ENCODE measurements around the gene INAFM2. TPM values are rescaled to one million over a fixed set of nuclear protein-coding genes. Genes with fewer than 3 reads are reported as not detected.

INAFM2 gene
- total RNA-seq, 1 experiment from 2014 or later: 16.6 TPM

DNA sequence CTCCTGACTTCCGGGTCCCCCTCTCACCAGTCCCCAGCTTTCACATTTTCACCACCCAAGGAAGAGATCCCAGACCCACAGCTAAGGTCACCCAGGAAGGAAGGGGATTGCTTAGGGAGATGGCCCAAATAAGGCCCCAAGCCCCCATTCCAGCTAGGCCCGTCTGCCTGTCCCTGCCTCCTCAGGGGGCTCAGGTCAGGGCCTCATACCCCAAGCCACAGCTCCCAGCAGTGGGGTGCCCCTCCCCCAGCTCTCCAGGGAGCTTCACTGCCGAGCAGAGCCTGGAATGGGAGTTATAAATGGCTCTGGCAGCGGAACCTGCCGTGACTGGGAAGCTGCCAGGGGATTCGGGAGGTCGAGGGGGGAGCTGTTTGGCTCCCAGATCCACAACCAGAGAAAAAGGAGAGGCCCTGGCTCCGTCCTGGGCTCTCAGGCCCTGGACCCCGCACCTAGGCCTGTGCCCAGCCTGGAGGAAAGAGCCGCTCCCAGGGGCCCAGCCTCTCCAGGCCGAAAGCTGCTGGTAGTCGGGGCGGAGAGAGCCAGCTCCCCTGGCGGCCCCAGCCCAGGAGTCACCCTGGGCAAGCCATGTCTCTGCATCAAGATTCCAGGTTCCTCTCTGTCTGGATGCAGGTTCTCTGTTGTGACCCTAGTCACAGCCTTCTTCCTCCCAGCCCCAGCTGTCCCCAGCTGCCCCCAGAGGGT, 16.7 kb downstream of the INAFM2 start:
- DNase-seq (ENCODE audit: extremely low read depth, low read depth): no peak

DNA sequence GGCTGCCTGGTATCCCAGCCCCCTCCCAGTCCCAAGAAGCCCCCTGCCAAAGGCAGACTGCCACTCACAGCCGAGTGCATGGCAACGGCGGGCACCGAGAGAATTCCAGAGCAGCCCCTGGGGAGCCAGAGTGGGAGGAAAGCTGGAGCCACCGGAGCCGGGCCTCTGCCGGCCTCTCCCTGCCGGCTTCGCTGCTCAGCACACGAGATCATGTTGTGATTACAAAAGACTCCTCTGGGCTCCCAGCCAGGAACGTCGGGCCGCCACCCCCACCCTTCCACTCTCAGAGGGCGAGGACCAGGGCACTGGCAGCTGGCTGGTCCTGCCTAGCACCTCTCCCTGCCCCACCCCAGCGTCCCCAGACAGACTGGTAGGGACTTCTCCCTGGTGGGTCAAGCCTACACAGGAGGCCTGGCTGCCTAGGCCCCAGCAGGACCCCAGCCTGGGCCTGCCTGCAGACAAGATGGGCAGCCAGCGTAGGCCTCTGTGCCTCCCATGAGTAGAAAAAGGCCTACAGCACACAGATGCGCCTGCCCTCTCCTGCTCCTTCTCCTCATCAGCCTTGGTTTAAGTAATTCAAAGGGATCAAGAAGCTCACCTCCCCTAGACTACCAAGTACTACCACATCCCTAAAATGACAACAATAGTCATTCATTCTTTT, 17.4 kb downstream of the INAFM2 start, which contains the start of gene CCDC9B:
CCDC9B (minus strand) TSS at position 200 of the 661 bp plus-strand sequence; CDS start at position 80, 120 bp downstream.
- peak; percentile 81 for DNase-seq (ENCODE audit: extremely low read depth, low read depth)

DNA sequence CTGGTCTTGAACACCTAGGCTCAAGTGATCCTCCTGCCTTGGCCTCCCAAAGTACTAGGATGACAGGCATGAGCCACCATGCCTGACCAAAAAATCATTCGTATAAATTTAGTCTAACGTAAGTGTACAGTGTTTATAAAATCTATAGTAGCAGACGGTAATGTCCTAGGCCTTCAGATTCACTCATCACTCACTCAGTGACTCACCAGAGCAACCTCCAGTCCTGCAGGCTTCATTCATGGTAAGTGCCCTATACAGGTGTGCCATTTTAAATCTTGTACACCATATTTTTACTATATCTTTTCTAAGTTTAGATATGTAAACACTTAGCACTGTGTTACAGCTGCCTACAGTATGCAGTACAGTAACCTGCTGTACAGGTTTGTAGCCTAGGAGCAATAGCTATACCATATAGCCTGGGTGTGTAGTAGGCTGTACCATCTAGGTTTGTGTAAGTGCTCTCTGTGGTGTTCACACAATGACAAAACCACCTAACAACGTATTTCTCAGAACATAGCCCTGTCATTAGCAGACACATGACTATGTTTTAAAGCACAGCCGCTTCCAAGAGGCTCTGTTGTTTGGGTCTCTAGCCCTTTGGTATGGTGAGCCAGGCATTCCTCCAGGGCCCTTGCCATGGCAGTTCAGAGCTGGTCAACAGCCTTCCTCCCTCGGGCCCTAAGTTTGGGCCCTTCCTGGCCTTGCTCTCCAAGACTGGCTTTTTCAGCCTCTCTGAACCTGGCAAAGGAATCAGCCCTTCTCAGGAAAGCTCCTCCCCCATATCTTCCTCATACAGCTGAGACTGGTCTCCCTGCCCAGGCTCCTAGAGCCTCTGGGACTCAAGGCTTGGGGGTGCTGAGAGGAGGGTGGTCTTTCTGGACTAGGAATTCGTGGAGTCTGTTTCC, 19.2 kb downstream of the INAFM2 start:
- no peak for DNase-seq (ENCODE audit: extremely low read depth, low read depth)

DNA sequence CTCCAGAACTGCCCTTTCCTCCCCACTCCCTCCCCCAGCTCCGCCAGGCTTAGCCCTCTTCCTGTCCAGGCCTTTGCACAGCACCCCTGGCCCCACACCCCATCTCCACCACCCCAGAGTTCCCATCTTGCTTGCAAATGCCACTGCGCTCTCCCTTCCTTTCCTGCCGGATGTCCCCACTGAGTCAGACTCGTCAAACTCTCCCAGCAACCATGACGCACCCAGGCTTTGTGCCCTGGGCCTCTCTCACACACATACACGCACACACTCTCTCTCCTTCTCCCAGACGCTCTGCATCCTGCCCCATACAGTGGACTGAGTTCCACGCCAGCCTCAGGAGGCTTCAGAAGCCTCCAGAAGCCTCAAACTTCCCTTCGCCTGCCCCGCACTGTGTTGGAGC, 20.0 kb downstream of the INAFM2 start:
- DNase-seq (ENCODE audit: extremely low read depth, low read depth): peak; percentile 88

DNA sequence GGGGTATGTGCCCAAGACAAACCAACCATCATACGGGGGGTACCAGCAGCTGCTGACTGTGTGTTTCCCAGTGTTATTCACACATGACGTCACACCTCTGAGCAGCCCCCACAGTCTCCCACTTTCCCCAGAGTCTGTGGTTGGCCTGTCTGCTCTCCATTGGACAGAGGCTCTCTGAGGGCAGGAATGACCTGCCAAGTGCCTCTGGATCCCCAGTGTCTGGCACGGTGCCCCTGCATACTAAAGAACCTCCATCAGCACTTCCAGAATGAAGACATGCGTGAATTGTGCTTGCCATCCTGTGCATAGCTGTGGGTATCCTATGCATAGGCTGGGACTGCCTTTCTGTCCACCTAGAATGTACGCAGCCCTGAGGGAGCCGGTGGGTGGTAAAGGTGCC, 20.7 kb downstream of the INAFM2 start:
- DNase-seq (ENCODE audit: extremely low read depth, low read depth): no peak

DNA sequence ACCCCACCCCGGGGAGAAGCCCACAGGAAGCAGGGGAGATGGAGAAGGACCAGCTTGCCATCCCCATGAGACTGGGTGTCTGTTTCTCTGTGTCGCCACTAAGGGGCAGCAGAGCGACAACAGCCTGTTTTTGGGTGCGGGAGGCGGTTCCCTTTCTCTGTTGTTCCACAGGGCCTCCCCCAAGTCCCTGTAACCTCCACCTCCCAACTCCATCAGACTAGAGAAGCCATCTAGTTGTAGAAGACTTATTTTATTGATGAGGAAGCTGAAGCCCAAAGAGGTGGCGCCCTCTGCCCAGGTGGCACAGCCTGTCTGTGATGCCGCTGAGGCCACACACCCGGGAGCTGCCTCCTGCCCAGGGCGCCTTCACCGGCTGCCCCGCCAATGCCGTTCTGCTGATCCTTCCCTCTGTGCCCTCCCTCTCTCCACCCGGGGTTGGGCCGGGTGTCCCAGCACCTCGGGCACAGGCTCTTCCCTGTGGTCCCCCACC, 21.2 kb downstream of the INAFM2 start:
- DNase-seq (ENCODE audit: extremely low read depth, low read depth): peak; percentile 56

DNA sequence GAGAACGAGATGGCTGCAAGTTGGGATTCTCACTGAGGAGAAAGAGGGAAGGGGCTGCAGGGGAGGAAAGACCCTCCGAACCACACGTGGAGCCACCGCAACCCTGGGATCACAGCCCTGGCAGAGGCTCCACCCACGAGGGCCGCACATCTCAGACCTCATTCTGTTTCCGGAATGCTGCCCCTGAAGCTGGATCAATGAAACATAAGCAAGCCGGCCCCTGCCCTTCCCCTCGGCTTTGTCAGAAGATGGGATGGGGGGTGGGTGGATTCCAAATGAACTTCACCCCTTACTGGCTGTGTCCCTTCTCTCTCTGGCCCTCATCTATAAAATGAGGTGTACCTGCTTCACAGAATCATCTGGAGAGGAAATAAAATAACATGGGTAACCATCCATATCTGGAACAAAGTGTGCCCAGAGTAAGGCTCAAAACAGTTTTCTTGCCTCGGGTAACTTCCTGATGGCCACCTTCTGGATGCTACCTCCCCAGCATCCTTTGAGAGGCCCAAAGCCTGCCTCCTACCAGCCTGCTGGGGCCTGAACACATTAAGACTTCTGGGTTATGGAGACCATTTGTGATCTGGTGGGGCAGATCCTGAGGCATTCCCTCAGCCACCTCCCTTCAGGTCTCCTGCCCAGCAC, 21.9 kb downstream of the INAFM2 start:
- DNase-seq (ENCODE audit: extremely low read depth, low read depth): no peak

DNA sequence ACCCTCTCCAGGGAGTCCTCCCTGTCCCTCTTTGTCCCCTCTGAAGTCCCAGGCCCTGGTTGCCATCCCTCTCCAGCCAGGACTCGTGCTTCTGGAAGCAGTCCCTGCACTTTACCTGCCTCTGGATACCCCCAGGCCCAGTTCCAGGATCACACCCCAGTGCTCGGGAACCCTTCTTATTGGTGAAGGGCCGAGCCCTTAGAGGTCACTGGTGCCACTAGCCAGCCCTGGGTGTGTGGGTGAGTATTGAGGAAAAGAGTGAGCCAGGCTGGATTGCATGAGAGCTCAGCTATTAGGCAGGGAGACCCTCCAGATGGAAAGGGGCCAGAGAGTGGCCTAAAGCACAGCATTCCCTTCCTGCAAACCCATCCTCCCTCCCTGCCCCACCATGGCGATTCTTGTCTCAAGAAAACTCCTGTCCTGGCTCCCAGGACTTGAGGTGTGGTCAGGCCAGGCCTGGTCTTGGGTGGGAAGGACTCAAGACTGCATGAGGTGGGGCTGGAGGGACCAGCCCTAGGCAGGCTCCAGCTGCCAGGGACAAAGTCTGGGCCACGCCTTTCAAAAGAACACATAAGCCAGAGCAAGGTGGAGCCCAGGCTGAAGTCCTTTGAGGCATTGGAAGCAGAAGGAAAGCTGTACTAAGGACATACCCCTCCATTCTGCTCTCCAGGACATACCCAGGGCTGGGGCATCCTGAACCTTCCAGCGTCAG, 22.5 kb downstream of the INAFM2 start:
- no peak for DNase-seq (ENCODE audit: extremely low read depth, low read depth)

DNA sequence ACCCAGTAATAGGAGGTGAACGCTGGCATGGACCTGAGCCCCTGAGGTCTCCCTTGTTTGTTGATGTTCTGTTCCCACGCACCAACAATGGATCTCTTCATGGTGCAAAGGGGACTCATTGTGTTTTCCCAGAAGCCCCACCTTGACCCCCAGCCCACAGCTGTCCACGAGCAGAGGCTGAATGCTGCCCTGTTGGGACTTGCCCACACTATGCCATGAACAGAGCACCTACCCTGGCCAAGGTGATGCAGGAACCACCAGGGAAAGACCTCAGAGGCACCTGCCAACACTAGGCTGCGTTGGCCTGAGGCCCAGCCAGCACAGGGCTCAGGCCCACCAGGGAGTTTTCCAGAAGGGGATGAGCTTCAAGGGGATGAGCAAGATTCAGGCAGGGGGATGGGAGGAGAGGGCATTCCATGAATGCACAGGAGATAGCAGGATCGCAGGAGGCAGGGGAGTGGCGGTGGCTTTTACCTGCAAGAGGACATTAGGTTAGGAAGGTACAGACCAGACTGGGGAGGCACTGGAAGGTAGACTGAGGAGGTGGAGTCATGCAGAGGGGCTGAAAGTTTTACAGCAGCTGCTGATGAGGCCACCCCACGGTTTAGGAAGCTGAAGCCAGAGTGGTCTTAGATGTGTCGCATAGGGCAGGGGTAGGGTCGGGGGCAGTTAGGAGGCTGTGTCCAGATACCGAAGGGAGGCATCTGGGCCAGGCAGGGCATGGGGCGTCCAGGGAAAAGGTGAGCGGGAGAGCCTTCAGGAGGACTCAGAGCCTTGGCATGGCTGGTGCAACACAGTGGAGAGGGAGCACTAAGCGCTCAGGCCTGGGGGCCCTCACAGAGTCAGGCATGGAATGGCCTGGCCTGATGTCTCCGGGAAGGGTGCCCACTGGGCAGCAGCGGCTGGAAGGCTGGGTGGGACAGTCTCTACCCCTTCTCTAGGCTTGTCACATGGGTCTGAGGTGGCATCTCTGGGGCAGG, 23.4 kb downstream of the INAFM2 start:
- DNase-seq (ENCODE audit: extremely low read depth, low read depth): no peak

DNA sequence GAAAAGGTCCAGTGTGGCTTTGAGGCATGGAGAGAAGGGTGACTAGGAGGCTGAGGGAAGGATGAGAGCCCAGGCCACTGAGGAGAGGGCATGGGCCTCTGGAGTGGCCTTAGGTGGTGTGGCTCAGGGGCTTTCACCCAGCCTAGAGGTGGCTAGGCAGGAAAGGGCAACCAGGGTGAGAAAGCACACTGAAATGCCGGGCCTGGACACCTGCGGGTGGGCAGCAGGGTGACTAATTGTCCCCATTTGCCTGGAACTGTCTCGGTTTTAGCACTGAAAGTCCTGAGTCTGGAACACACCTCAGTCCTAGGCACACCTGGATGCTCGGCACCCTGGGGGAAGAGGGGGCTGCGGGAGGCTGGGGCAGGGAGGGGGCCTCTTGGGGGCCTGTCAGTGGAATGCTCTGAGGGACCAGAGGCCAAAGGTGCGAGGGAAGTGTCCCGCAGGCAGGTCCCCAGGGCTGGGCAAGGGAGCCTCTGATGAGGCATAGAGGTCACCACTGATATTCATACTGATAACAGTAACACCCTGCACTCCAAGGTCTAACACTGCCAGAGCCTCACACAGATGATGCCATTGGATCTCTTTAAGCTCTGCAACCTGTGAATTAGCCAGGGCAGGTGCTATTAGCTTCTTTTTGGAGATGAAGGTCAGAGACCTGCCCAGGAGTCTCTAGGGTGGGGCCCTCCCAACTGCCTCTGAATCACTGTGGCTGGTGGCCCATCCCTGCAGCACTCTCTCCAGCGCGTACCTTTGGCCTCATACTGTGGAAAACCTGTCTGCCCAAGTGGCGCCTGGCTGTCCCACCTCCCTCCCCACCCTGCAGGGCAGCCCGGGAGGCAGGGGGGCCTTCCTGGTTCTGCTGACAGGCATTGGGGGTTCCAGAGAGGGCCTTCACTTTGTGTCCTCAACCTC, 24.3 kb downstream of the INAFM2 start:
- DNase-seq (ENCODE audit: extremely low read depth, low read depth): no peak

DNA sequence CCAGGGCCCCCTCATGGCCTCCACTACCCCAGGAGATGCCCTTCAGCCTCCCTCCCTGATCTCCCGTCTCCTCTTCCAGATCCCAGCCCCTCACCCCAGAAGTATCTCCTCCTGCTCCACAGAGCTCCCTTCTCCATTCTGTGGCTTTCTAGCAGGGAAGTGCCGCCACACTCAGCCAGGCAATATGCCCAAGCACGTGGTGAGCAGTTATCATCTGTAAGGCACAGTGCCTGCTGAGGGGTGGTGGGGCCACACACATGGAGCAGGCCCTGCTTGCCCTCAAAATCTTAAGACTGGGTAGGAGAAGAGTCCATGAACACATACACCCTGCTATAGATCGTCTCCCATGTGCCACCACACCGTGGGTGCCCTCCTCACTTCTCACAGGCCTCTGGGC, 25.0 kb downstream of the INAFM2 start:
- DNase-seq (ENCODE audit: extremely low read depth, low read depth): no peak

DNA sequence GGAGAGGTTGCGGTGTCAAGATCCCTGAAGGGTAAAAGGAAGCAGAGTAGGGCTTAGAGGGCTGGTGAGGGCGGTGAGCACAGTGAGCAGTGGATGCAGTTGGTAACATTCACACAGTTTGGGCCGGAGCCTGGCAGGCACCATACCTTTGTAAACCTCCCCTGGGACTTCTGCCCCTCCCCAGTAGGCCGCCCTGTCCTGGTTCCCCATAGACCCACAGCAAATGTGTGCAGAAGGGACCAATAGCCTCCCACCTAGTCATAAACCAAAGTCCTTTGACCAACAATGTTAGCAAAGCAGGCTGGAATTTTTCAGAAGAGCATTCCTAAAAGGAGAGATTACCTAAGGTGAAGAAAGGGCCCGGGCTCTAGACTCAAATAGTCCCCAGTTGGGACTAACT, 25.7 kb downstream of the INAFM2 start:
- no peak for DNase-seq (ENCODE audit: extremely low read depth, low read depth)

DNA sequence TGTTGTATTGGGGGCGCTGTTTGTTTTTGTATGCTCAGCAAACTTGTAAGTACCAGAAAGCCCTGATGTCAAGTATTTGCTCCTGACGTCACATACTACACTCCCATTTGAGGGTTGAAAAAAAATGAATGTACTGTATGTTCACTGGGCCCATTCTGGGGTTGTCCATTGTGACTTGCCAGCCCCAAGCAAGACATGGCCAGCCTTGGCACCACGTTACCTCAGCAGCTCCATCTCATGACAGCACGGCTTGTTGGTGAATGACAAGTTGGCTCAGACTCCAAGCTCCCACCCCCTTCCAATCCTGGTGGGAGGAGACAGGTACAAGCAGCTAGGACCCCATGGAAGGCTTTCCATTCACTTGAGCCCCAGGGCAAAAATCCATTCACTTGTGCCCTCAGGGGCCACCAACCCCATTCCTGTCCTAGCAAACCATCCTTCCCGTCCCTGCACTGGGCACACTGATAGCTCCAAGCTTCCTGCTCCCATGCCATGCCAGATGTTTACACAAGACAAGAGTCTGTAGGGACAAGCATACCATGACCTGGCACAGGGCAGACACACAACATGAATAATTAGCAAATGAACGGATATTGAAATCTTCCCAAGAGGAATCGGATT, 28.9 kb downstream of the INAFM2 start:
- DNase-seq (ENCODE audit: extremely low read depth, low read depth): no peak

DNA sequence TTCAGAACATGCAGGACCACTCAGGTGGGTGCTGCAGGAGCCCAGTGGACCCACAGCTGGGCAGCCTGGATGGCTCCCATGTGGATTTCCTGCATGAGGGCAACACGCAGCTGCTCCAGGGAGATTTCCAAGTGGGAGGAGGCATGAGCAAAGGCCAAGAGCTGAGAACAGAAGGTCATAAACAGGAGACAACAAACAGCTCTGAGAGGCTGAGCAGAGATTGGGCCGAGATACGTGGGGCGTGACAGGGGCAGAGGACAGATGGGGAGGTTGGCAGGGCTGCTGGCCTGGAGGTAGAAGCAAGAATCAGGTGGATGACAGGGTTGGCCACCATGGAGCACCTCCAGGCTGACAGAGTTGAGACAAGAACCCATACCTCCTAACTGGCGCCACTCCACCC, 30.2 kb downstream of the INAFM2 start:
- no peak for DNase-seq (ENCODE audit: extremely low read depth, low read depth)

DNA sequence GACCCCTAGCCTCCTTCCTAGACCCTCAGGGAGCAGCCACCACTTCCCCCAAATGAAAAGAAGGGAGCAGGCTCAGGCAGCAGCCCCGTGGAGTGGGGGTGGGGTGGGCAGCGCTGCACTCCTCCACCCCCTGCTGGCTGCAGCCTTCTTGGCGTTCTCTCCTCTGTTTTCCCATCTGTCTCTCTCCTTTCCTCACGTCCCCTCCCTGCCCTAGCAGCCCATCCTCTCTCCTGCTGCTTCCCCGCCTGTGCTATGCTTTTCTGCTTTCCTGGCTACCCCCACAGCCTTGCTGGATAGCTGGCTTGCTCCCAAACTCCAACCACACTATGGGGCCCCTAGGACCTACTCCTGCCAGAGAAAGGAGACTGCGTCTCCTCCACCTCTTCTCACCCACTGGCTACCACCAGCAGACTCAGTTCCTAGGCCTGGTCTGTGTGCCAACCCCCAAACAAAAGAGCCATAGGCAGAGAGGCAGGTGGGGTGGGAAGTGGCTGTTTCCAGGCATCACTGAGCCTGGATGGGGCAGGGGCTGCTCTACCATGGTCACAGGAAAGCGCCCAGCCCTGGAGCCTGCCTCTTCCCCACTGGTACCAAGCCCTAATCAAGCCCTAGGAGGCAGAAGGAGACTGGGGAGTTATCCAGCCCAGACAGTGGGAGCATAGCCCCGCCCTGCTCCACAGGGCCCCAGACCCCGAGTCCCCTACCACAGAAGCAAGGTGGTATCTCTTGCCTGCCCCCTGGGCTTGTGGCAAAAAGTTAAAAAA, 31.1 kb downstream of the INAFM2 start:
- no peak for DNase-seq (ENCODE audit: extremely low read depth, low read depth)

DNA sequence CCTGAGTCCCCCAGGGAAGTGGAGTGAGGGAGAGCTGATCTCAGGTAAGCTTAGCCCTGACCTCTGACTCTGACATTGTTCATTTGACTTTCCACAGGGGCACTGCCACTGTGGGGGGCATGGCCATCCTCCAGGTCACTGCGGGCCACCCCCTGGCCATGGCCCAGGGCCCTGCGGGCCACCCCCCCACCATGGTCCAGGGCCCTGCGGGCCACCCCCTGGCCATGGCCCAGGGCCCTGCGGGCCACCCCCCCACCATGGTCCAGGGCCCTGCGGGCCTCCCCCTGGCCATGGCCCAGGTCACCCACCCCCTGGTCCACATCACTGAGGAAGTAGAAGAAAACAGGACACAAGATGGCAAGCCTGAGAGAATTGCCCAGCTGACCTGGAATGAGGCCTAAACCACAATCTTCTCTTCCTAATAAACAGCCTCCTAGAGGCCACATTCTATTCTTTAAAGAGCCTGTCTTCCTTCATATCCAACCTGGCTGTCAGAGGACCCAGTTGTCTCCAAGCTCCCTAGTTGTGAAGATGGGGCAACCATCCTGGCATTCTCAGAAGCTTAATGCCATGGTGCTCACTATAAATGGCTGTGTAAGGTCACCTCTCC, 32.6 kb downstream of the INAFM2 start:
- DNase-seq (ENCODE audit: extremely low read depth, low read depth): no peak

Measured in NCI-H460 (cell line).